GM12892 (cell line): Measurements from ENCODE around the gene CNOT6L.

Experiments
- POLR2A ChIP-seq: IDR thresholded peaks from 2 replicates; pipeline ENCODE4 v1.6.1; 2011; ENCODE audit warnings: low read depth, low read length, control low read depth
- TAF1 ChIP-seq: IDR thresholded peaks from 2 replicates; pipeline ENCODE4 v1.6.1; 2011; ENCODE audit warnings: low read depth, mild to moderate bottlenecking, control low read depth, low read length, borderline replicate concordance

GRCh38 chr4:77865259-77865658 lies 46.1 kb upstream of the CNOT6L start:
- TF ChIP-seq POLR2A (no peak), TAF1 (no peak)
